SK-MEL-5 (cell line): ENCODE results near the gene HOXD11. TPM values are rescaled to one million over a fixed set of nuclear protein-coding genes. Genes with fewer than 3 reads are reported as not detected.

Experiments used
- DNase-seq: peaks from one replicate; pipeline ENCODE4 v3.0.0-alpha.2; 2016; ENCODE audit warnings: low read depth, low spot score
- in situ Hi-C: cut with HindIII; loops from 2 replicates; pipeline ENCODE4 v1.10.0; 2016; ENCODE audit warnings: low sequenced_read_pairs, high pct_unique_total_duplicates, low pct_unique_long_range_greater_than_20kb
- total RNA-seq: library from RNA; depleted of rRNA; stranded (reverse); fragments of >200 nt; shearing (Covaris generic); gene quantifications from 2 replicates; pipeline ENCODE4 v1.2.3, GENCODE V29; 2014

HOXD11 gene
- total RNA-seq, 1 experiment from 2014 or later = 0.53 TPM

- in situ Hi-C loops = no loop called here
- DNase-seq = no peak
Measured at GRCh38 chr2:176089843-176090395, 17.2 kb upstream of the HOXD11 start.

GRCh38 chr2:176090862-176091261, 16.2 kb upstream of the HOXD11 start:
- in situ Hi-C loops = no loop called here
- no peak for DNase-seq

- in situ Hi-C loops = no loop called here
Measured at GRCh38 chr2:176091329-176092258, 15.5 kb upstream of the HOXD11 start.

GRCh38 chr2:176092270-176093144, 14.6 kb upstream of the HOXD11 start, which contains the start of gene HOXD13:
HOXD13 (plus strand) TSS chr2:176092721; CDS start chr2:176092891, 170 bp downstream.
- peak; percentile 36 for DNase-seq
- in situ Hi-C loops = no loop called here

More at GRCh38 chr2:176091329-176092258, 15.5 kb upstream of the HOXD11 start:
- no peak for DNase-seq

- in situ Hi-C loops = no loop called here
- peak; percentile 57 for DNase-seq
Measured at GRCh38 chr2:176093145-176093897, 13.8 kb upstream of the HOXD11 start.

GRCh38 chr2:176093898-176094249, 13.2 kb upstream of the HOXD11 start:
- DNase-seq = no peak
- in situ Hi-C loops = no loop called here

GRCh38 chr2:176094349-176094748, 12.7 kb upstream of the HOXD11 start:
- no peak for DNase-seq
- in situ Hi-C loops = no loop called here

- no peak for DNase-seq
- in situ Hi-C loops = no loop called here
Measured at GRCh38 chr2:176095421-176095820, 11.7 kb upstream of the HOXD11 start.

GRCh38 chr2:176096243-176096985, 10.7 kb upstream of the HOXD11 start:
- in situ Hi-C loops = no loop called here
- DNase-seq = peak; percentile 57

GRCh38 chr2:176096986-176097819, 9.9 kb upstream of the HOXD11 start:
- peak; percentile 88 for DNase-seq
- in situ Hi-C loops = no loop called here

- no peak for DNase-seq
- in situ Hi-C loops = no loop called here
Measured at GRCh38 chr2:176097820-176098365, 9.2 kb upstream of the HOXD11 start.

- DNase-seq = no peak
- in situ Hi-C loops = no loop called here
Measured at GRCh38 chr2:176098366-176099158, 8.5 kb upstream of the HOXD11 start.

GRCh38 chr2:176099159-176099727, 7.8 kb upstream of the HOXD11 start:
- in situ Hi-C loops = no loop called here
- DNase-seq = no peak

GRCh38 chr2:176099728-176100546, 7.1 kb upstream of the HOXD11 start, which contains the start of gene HOXD12:
HOXD12 (plus strand) TSS chr2:176099795; CDS start chr2:176099802, 7 bp downstream.
- in situ Hi-C loops = no loop called here
- no peak for DNase-seq
